Lung (tissue), 12 donors: ENCODE results near the gene ELOVL6. TPM values are rescaled to one million over a fixed set of nuclear protein-coding genes. Genes with fewer than 3 reads are reported as not detected.

Experiments used
- ATAC-seq: fragments of 200-7000 bp; cut with Tn5 transposase; one replicate; pipeline ENCODE4 v1.9.1; 2020; ENCODE audit warnings: moderate number of reproducible peaks; ENCODE audit not compliant: insufficient read depth, low FRiP score
- DNase-seq, 3 donors: peaks; one replicate each; pipeline ENCODE4 v3.0.0-alpha.2; 2013 to 2017
- H3K27ac ChIP-seq, 2 donors: one replicate each; pipeline ENCODE4 v1.5.1; 2013; ENCODE audit warnings: mild to moderate bottlenecking in 2 of 2, moderate library complexity in 2 of 2, control low read depth in 1 of 2, inconsistent platforms in 1 of 2, low read depth in 1 of 2, low read length in 1 of 2
- H3K27me3 ChIP-seq, 3 donors: one replicate each; pipeline ENCODE4 v1.5.1; 2013; ENCODE audit warnings: low read length in 2 of 3; ENCODE audit not compliant: control insufficient read depth in 3 of 3, insufficient read depth in 3 of 3
- H3K36me3 ChIP-seq, 4 donors: one replicate each; pipeline ENCODE4 v1.5.1; 2013; ENCODE audit warnings: low read length in 4 of 4, mild to moderate bottlenecking in 1 of 4, moderate library complexity in 1 of 4; ENCODE audit not compliant: control insufficient read depth in 4 of 4, insufficient read depth in 4 of 4
- H3K4me1 ChIP-seq, 5 donors: one replicate each; pipeline ENCODE4 v1.5.1; 2013; ENCODE audit warnings: low read length in 5 of 5, mild to moderate bottlenecking in 2 of 5, moderate library complexity in 1 of 5; ENCODE audit not compliant: control insufficient read depth in 5 of 5, insufficient read depth in 5 of 5
- H3K4me3 ChIP-seq: one replicate; pipeline ENCODE4 v1.5.1; 2013; ENCODE audit warnings: mild to moderate bottlenecking, control low read depth, moderate library complexity
- H3K9ac ChIP-seq, 2 donors: one replicate each; pipeline ENCODE4 v1.5.1; 2013; ENCODE audit warnings: low read length in 2 of 2, control low read depth in 1 of 2; ENCODE audit not compliant: insufficient read depth in 1 of 2
- H3K9me3 ChIP-seq, 4 donors: one replicate each; pipeline ENCODE4 v1.5.1; 2013; ENCODE audit warnings: low read length in 3 of 4, mild to moderate bottlenecking in 1 of 4, moderate library complexity in 1 of 4; ENCODE audit not compliant: control insufficient read depth in 4 of 4, insufficient read depth in 3 of 4
- WGBS, 2 donors: extraction: QIAGEN DNeasy Blood & Tissue Kit; methylation state at CpG; one replicate each; pipeline ENCODE4 v1.1.7; 2013; 5-methylcytosine and 5-hydroxymethylcytosine counted together
- polyA plus RNA-seq, 2 donors: library from polyadenylated mRNA; stranded (reverse); fragments of 200-250 nt; gene quantifications; one replicate each; pipeline ENCODE4 v1.2.1, GENCODE V29; 2013
- total RNA-seq, 2 donors: library from RNA; depleted of rRNA in 1 of 2; stranded (reverse); fragments of >200 nt in 1 of 2; gene quantifications; one replicate each; pipeline ENCODE4 v1.2.1, GENCODE V29; 2014 to 2021
- TF ChIP-seq, protein P1 (sequence below): IDR thresholded peaks from 2 replicates; pipeline ENCODE4 v1.5.1; 2012; ENCODE audit warnings: mild to moderate bottlenecking; ENCODE audit errors: control extremely low read depth, extremely low read depth
- donor health status: control.
- donor health status: control.
- donor health status: Bipolar disorder and iron deficiency.
- donor health status: healthy.
- donor health status: DM: yes; HTN: yes; CAD: no.

Gene ELOVL6
- total and polyA plus RNA-seq, 4 donors: 5.5 to 21.1 (median 12.7) TPM

DNA sequence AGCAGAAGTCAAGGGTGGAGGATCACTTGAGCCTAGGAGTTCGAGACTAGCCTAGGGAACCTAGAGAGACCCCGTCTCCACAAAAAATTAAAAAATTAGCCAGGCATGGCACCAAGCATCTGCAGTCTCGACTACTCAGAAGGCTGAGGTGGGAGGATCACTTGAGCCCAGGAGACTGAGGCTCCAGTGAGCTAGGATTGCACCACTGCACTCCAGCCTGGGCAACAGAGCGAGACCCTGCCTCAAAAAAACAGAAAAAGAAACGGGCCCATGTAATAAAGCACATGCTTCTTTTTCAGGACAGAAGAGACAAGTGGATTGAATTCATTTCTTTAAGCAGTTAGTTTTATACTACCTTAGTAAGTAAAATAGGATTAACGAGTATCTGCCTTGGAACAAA, 42.0 kb downstream of the ELOVL6 start:
- H3K9ac ChIP-seq: no peak overlapping the region
- ATAC-seq: no peak
- WGBS, 2 donors: 95 to 96% methylated on average over 6 of the region's 6 CpGs
- H3K27me3 ChIP-seq: no peaks in the 10 kb centered on the region
- H3K27ac ChIP-seq: no peak overlapping the region
- no peaks in the 10 kb centered on the region for H3K9me3 ChIP-seq
- no peak overlapping the region for H3K4me3 ChIP-seq
- TF ChIP-seq, protein P1, sequence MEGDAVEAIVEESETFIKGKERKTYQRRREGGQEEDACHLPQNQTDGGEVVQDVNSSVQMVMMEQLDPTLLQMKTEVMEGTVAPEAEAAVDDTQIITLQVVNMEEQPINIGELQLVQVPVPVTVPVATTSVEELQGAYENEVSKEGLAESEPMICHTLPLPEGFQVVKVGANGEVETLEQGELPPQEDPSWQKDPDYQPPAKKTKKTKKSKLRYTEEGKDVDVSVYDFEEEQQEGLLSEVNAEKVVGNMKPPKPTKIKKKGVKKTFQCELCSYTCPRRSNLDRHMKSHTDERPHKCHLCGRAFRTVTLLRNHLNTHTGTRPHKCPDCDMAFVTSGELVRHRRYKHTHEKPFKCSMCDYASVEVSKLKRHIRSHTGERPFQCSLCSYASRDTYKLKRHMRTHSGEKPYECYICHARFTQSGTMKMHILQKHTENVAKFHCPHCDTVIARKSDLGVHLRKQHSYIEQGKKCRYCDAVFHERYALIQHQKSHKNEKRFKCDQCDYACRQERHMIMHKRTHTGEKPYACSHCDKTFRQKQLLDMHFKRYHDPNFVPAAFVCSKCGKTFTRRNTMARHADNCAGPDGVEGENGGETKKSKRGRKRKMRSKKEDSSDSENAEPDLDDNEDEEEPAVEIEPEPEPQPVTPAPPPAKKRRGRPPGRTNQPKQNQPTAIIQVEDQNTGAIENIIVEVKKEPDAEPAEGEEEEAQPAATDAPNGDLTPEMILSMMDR: no peak
- no peaks in the 10 kb centered on the region for H3K36me3 ChIP-seq
- DNase-seq: no peak
- H3K4me1 ChIP-seq: peaks cover 0 to 1% (median 0%) of the 10 kb centered on the region in 5 donors

GRCh38 chr4:110155654-110156053, 42.8 kb downstream of the ELOVL6 start:
- no peak overlapping the region for H3K9ac ChIP-seq
- no peaks in the 10 kb centered on the region for H3K27me3 ChIP-seq
- H3K4me1 ChIP-seq: peaks cover 0 to 1% (median 0%) of the 10 kb centered on the region in 5 donors
- 47 to 69% methylated on average over 4 of the region's 4 CpGs for WGBS, 2 donors
- no peak for DNase-seq
- H3K27ac ChIP-seq: no peak overlapping the region
- no peak for ATAC-seq
- TF ChIP-seq, protein P1: no peak
- H3K9me3 ChIP-seq: no peaks in the 10 kb centered on the region
- no peaks in the 10 kb centered on the region for H3K36me3 ChIP-seq
- no peak overlapping the region for H3K4me3 ChIP-seq

- WGBS, 2 donors: 42 to 61% methylated on average over 1 of the region's 1 CpG
- H3K27me3 ChIP-seq: no peaks in the 10 kb centered on the region
- H3K4me1 ChIP-seq: peaks cover 0 to 1% (median 0%) of the 10 kb centered on the region in 5 donors
These were observed 43.8 kb downstream of the ELOVL6 start for GRCh38 chr4:110154582-110154981.

More at GRCh38 chr4:110154582-110154981, 43.8 kb downstream of the ELOVL6 start:
- no peak for ATAC-seq
- no peak overlapping the region for H3K4me3 ChIP-seq
- no peak for DNase-seq
- TF ChIP-seq, protein P1: no peak
- no peak overlapping the region for H3K27ac ChIP-seq
- H3K9ac ChIP-seq: no peak overlapping the region
- H3K36me3 ChIP-seq: no peaks in the 10 kb centered on the region
- H3K9me3 ChIP-seq: no peaks in the 10 kb centered on the region
